DOHH2 (cell line): ENCODE data around the gene SMARCD1.

Source experiments
- H3F3A ChIP-seq: fragments of 200-600 bp; sonication (generic), shearing (Covaris generic); 2 replicates; pipeline ENCODE4 v1.6.0; 2016; ENCODE audit warnings: antibody characterized with exemption, mild to moderate bottlenecking; ENCODE audit not compliant: control insufficient read depth, insufficient read depth
- H3K27ac ChIP-seq: fragments of 200-600 bp; sonication (generic); 2 replicates; pipeline ENCODE4 v1.5.1; 2014; ENCODE audit warnings: low read depth, mild to moderate bottlenecking, low read length, moderate library complexity
- H3K27me3 ChIP-seq: fragments of 200-600 bp; sonication (generic); 2 replicates; pipeline ENCODE4 v1.6.1; 2014; ENCODE audit warnings: mild to moderate bottlenecking, low read length, mixed read lengths; ENCODE audit not compliant: control insufficient read depth
- H3K36me3 ChIP-seq: fragments of 200-600 bp; sonication (generic); 2 replicates; pipeline ENCODE4 v1.6.1; 2014; ENCODE audit warnings: mild to moderate bottlenecking, low read length, moderate library complexity, mixed read lengths; ENCODE audit not compliant: control insufficient read depth
- H3K4me1 ChIP-seq: fragments of 200-600 bp; sonication (generic); 2 replicates; pipeline ENCODE4 v1.6.1; 2014; ENCODE audit warnings: mild to moderate bottlenecking, low read length, mixed read lengths; ENCODE audit not compliant: control insufficient read depth
- H3K4me2 ChIP-seq: fragments of 200-600 bp; sonication (generic); 2 replicates; pipeline ENCODE4 v1.6.0; 2014; ENCODE audit warnings: mild to moderate bottlenecking, low read length, moderate library complexity
- H3K4me3 ChIP-seq: fragments of 200-600 bp; sonication (generic); 2 replicates; pipeline ENCODE4 v1.5.1; 2014; ENCODE audit warnings: mild to moderate bottlenecking, low read length, mixed read lengths
- H3K79me2 ChIP-seq: fragments of 200-600 bp; sonication (generic); 2 replicates; pipeline ENCODE4 v1.6.1; 2014; ENCODE audit warnings: mild to moderate bottlenecking, low read length, mixed read lengths; ENCODE audit not compliant: control insufficient read depth
- H3K9me2 ChIP-seq: fragments of 200-600 bp; sonication (generic); replicated peaks from 2 replicates; pipeline ENCODE4 v1.6.1; 2014; ENCODE audit warnings: mild to moderate bottlenecking, low read length, mixed read lengths; ENCODE audit not compliant: control insufficient read depth
- H3K9me3 ChIP-seq: fragments of 200-600 bp; sonication (generic); 2 replicates; pipeline ENCODE4 v1.6.1; 2014; ENCODE audit warnings: antibody characterized with exemption, low read length, mixed read lengths; ENCODE audit not compliant: control insufficient read depth, insufficient read depth
- H4K20me1 ChIP-seq: fragments of 200-600 bp; sonication (generic); 2 replicates; pipeline ENCODE4 v1.6.0; 2014; ENCODE audit warnings: low read depth, mild to moderate bottlenecking, antibody characterized with exemption, low read length, moderate library complexity; ENCODE audit not compliant: control insufficient read depth, insufficient read depth
- EZH2phosphoT487 ChIP-seq: fragments of 200-600 bp; sonication (generic); IDR thresholded peaks from 2 replicates; pipeline ENCODE4 v1.6.1; 2017; ENCODE audit warnings: borderline replicate concordance, mild to moderate bottlenecking, antibody characterized with exemption, low read length, moderate library complexity, mixed read lengths
- TF ChIP-seq, protein P1 (sequence below): fragments of 200-600 bp; sonication (generic); IDR thresholded peaks from one replicate; pipeline ENCODE4 v1.5.1; 2014; ENCODE audit warnings: antibody characterized with exemption, mild to moderate bottlenecking, low read depth, low read length; ENCODE audit not compliant: poor library complexity, severe bottlenecking

SMARCD1 gene

GRCh38 chr12:50047693-50048250, 37.4 kb upstream of the SMARCD1 start:
- H3K36me3 ChIP-seq = no peaks in the 10 kb centered on the region
- H3K27me3 ChIP-seq = peaks cover 33% of the 10 kb centered on the region

GRCh38 chr12:50049254-50050118, 35.7 kb upstream of the SMARCD1 start:
- Histone ChIP-seq H3K9me3 (no peaks in the 10 kb centered on the region), H3K4me2 (no peak overlapping the region), H3K27me3 (peaks cover 38% of the 10 kb centered on the region), H3K4me1 (no peaks in the 10 kb centered on the region), H3K27ac (no peak overlapping the region), H3K4me3 (no peak overlapping the region), H3K79me2 (no peaks in the 10 kb centered on the region), H3K9me2 (no peaks in the 10 kb centered on the region), H4K20me1 (no peaks in the 10 kb centered on the region), H3K36me3 (no peaks in the 10 kb centered on the region), H3F3A (no peaks in the 10 kb centered on the region)
- TF ChIP-seq, protein P1, sequence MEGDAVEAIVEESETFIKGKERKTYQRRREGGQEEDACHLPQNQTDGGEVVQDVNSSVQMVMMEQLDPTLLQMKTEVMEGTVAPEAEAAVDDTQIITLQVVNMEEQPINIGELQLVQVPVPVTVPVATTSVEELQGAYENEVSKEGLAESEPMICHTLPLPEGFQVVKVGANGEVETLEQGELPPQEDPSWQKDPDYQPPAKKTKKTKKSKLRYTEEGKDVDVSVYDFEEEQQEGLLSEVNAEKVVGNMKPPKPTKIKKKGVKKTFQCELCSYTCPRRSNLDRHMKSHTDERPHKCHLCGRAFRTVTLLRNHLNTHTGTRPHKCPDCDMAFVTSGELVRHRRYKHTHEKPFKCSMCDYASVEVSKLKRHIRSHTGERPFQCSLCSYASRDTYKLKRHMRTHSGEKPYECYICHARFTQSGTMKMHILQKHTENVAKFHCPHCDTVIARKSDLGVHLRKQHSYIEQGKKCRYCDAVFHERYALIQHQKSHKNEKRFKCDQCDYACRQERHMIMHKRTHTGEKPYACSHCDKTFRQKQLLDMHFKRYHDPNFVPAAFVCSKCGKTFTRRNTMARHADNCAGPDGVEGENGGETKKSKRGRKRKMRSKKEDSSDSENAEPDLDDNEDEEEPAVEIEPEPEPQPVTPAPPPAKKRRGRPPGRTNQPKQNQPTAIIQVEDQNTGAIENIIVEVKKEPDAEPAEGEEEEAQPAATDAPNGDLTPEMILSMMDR = no peak
- no peak for TF ChIP-seq EZH2phosphoT487

More at GRCh38 chr12:50047693-50048250, 37.4 kb upstream of the SMARCD1 start:
- Histone ChIP-seq H3F3A (no peaks in the 10 kb centered on the region), H3K4me1 (no peaks in the 10 kb centered on the region), H3K27ac (no peak overlapping the region), H3K4me3 (no peak overlapping the region), H3K4me2 (no peak overlapping the region), H3K9me3 (no peaks in the 10 kb centered on the region), H3K9me2 (no peaks in the 10 kb centered on the region), H3K79me2 (no peaks in the 10 kb centered on the region), H4K20me1 (no peaks in the 10 kb centered on the region)
- no peak for TF ChIP-seq EZH2phosphoT487
- TF ChIP-seq, protein P1 = no peak

DNA sequence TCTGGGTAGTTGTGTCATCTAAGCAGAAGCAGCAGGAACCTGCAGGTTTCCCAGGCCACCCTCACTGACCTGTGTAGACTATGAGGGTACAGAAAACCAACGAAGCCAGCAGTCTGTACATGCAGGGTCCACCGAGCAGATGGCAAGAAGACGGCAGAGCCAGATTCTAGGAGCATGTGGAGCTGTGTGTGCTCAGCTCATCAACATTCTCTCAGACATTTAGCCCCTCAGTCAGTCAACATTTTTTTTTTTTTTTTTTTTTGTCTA, 35.1 kb upstream of the SMARCD1 start:
- no peak overlapping the region for H3K4me2 ChIP-seq
- no peaks in the 10 kb centered on the region for H3F3A ChIP-seq
- no peak overlapping the region for H3K27ac ChIP-seq
- TF ChIP-seq EZH2phosphoT487 = no peak
- TF ChIP-seq, protein P1 = no peak
- no peak overlapping the region for H3K4me3 ChIP-seq
- H3K9me2 ChIP-seq = no peaks in the 10 kb centered on the region
- H3K27me3 ChIP-seq = peaks cover 38% of the 10 kb centered on the region
- no peaks in the 10 kb centered on the region for H3K79me2 ChIP-seq
- no peaks in the 10 kb centered on the region for H3K36me3 ChIP-seq
- H4K20me1 ChIP-seq = no peaks in the 10 kb centered on the region
- no peaks in the 10 kb centered on the region for H3K4me1 ChIP-seq
- no peaks in the 10 kb centered on the region for H3K9me3 ChIP-seq
